Activated CD8-positive, alpha-beta memory T cell treated with anti-CD3 and anti-CD28 coated beads, Interleukin-2, amount 50 U/mL, for 4 hours (primary cell): ENCODE measurements around the gene RADIL.

Source experiments
- DNase-seq: peaks from one replicate; pipeline ENCODE4 v3.0.0-alpha.2; 2020

The RADIL gene

GRCh38 chr7:4768597-4769569 lies 114.6 kb downstream of the RADIL start:
- DNase-seq, result no peak

- DNase-seq, result no peak
These were observed 116.6 kb downstream of the RADIL start for GRCh38 chr7:4766666-4767519.

- DNase-seq, result no peak
These were observed 117.6 kb downstream of the RADIL start for GRCh38 chr7:4765776-4766490.

- DNase-seq, result no peak
These were observed 119.0 kb downstream of the RADIL start for GRCh38 chr7:4764402-4765007.

- no peak for DNase-seq
These were observed 119.7 kb downstream of the RADIL start for GRCh38 chr7:4763794-4764185.

- DNase-seq, result no peak
These were observed 120.3 kb downstream of the RADIL start for GRCh38 chr7:4763091-4763793.

GRCh38 chr7:4762121-4763055 lies 121.1 kb downstream of the RADIL start:
- no peak for DNase-seq

GRCh38 chr7:4760952-4761351 lies 122.6 kb downstream of the RADIL start:
- DNase-seq, result no peak

- no peak for DNase-seq
These were observed 124.3 kb downstream of the RADIL start for GRCh38 chr7:4759211-4759610.

- no peak for DNase-seq
These were observed 124.7 kb downstream of the RADIL start for GRCh38 chr7:4758791-4759190.

GRCh38 chr7:4758111-4758510 lies 125.4 kb downstream of the RADIL start:
- no peak for DNase-seq

GRCh38 chr7:4755045-4755444 lies 128.5 kb downstream of the RADIL start:
- no peak for DNase-seq

GRCh38 chr7:4754433-4755010 lies 129.0 kb downstream of the RADIL start:
- no peak for DNase-seq

GRCh38 chr7:4753598-4754432 lies 129.7 kb downstream of the RADIL start:
- peak; percentile 88 for DNase-seq

GRCh38 chr7:4751398-4751947 lies 132.0 kb downstream of the RADIL start:
- DNase-seq, result no peak

GRCh38 chr7:4749798-4750197 lies 133.7 kb downstream of the RADIL start:
- DNase-seq, result no peak

- DNase-seq, result no peak
These were observed 134.2 kb downstream of the RADIL start for GRCh38 chr7:4749363-4749762.
